K562 (cell line): ENCODE measurements around the gene ONECUT1. TPM values are rescaled to one million over a fixed set of nuclear protein-coding genes. Genes with fewer than 3 reads are reported as not detected.

Experiments used
- ATAC-seq: fragments of 200-7000 bp; cut with Tn5 transposase; 3 replicates; pipeline ENCODE4 v1.9.1; 2020; ENCODE audit warnings: moderate library complexity
- BruUV-seq: library from RNA; stranded (reverse); fragments of 400-500 nt; replicated peaks from 2 replicates; lab custom pipeline; 2021; lab: Mats Ljungman, UMichigan
- CTCF ChIA-PET: fragments of 300-600 bp; formaldehyde crosslinking; extraction: SDS; loops from one replicate; lab custom pipeline; 2021; ENCODE audit warnings: low intra/inter-chr PET ratio; lab: Yijun Ruan, JAX
- POLR2A ChIA-PET: fragments of 300-600, 350-650 bp; sonication (Branson Sonifier 250); formaldehyde crosslinking; extraction: SDS; loops from one replicate; lab custom pipeline; 2021; ENCODE audit warnings: antibody characterized with exemption, inconsistent platforms; lab: Yijun Ruan, JAX
- DNase-seq, 4 experiments: peaks; one replicate each; pipeline versions ENCODE4 v3.0.0 to v3.0.0-alpha.2; 2011 to 2018; ENCODE audit warnings: low spot score in 3 of 4, mixed read lengths in 3 of 4; ENCODE audit errors: extremely low read depth in 1 of 4
- FAIRE-seq: peaks from 2 replicates; lab custom pipeline; 2011; peaks lifted over from hg19 to GRCh38; lab: Jason Lieb, UNC
- H2AFZ ChIP-seq: 2 replicates; pipeline ENCODE4 v1.6.0; 2011; ENCODE audit warnings: low read depth, low read length, control low read depth, inconsistent platforms
- H3K27ac ChIP-seq: fragments of 200-600 bp; 3 replicates; pipeline ENCODE4 v1.8.0; 2011; ENCODE audit warnings: low read depth, mild to moderate bottlenecking, control low read depth, inconsistent platforms, low read length, moderate library complexity, mixed read lengths; ENCODE audit errors: extremely low read depth
- H3K27me3 ChIP-seq, 2 experiments: fragments of 300-600 bp in 1 of 2; 2 replicates in 1 of 2; 3 replicates in 1 of 2; pipeline versions ENCODE4 v1.6.0 to v1.8.0; 2011; ENCODE audit warnings: inconsistent platforms in 2 of 2, low read length in 2 of 2, mild to moderate bottlenecking in 1 of 2, mixed read lengths in 1 of 2, moderate library complexity in 1 of 2; ENCODE audit not compliant: control insufficient read depth in 2 of 2, insufficient read depth in 2 of 2
- H3K36me3 ChIP-seq: fragments of 300-600 bp; 3 replicates; pipeline ENCODE4 v1.8.0; 2011; ENCODE audit warnings: mild to moderate bottlenecking, low read length, inconsistent platforms; ENCODE audit not compliant: control insufficient read depth, insufficient read depth
- H3K4me1 ChIP-seq, 2 experiments: fragments of 200-600 bp in 1 of 2; replicated peaks in 1 of 2; 2 replicates in 1 of 2; 3 replicates in 1 of 2; pipeline versions ENCODE4 v1.5.1 to v1.8.0; 2011; ENCODE audit warnings: inconsistent platforms in 2 of 2, low read length in 2 of 2, mild to moderate bottlenecking in 1 of 2, mixed read lengths in 1 of 2, moderate library complexity in 1 of 2; ENCODE audit not compliant: control insufficient read depth in 2 of 2, insufficient read depth in 2 of 2
- H3K4me2 ChIP-seq: 2 replicates; pipeline ENCODE4 v1.6.1; 2011; ENCODE audit warnings: low read length, control low read depth, inconsistent platforms, mixed read lengths; ENCODE audit not compliant: insufficient read depth
- H3K4me3 ChIP-seq: fragments of 200-600 bp; sonication (generic), shearing (Covaris generic); 2 replicates; pipeline ENCODE4 v1.5.1; 2016; ENCODE audit warnings: control low read depth, inconsistent platforms
- H3K79me2 ChIP-seq: fragments of 200-600 bp; 3 replicates; pipeline ENCODE4 v1.8.0; 2011; ENCODE audit warnings: low read length, inconsistent platforms; ENCODE audit not compliant: control insufficient read depth, insufficient read depth
- H3K9ac ChIP-seq, 2 experiments: 2 replicates each; pipeline versions ENCODE4 v1.6.0 to v1.6.1; 2011; ENCODE audit warnings: low read depth in 2 of 2, low read length in 2 of 2, control low read depth in 1 of 2, inconsistent platforms in 1 of 2, mild to moderate bottlenecking in 1 of 2, mixed read lengths in 1 of 2; ENCODE audit not compliant: insufficient read depth in 1 of 2
- H3K9me1 ChIP-seq: one replicate; pipeline ENCODE4 v1.6.0; 2011; ENCODE audit warnings: inconsistent platforms, mild to moderate bottlenecking, low read length, moderate library complexity; ENCODE audit not compliant: control insufficient read depth, insufficient read depth
- H3K9me3 ChIP-seq: replicated peaks from 2 replicates; pipeline ENCODE4 v1.5.1; 2011; ENCODE audit warnings: low read depth, low read length, inconsistent platforms; ENCODE audit not compliant: control insufficient read depth, insufficient read depth
- H4K20me1 ChIP-seq: replicated peaks from 2 replicates; pipeline ENCODE4 v1.6.1; 2011; ENCODE audit warnings: low read length, inconsistent platforms, mixed read lengths; ENCODE audit not compliant: control insufficient read depth, insufficient read depth
- DMBX1 ChIP-seq: fragments of 250-450 bp; sonication (Bioruptor Pico); IDR thresholded peaks from 2 replicates; pipeline ENCODE4 v1.8.0; 2022; ENCODE audit warnings: inconsistent platforms, mild to moderate bottlenecking, moderate library complexity, borderline replicate concordance
- DNMT1 ChIP-seq: fragments of 450-650 bp; IDR thresholded peaks from 2 replicates; pipeline ENCODE4 v1.6.1; 2016; ENCODE audit warnings: antibody characterized with exemption, mild to moderate bottlenecking
- E2F6 ChIP-seq, 2 experiments: IDR thresholded peaks; 2 replicates each; pipeline ENCODE4 v1.6.1; 2011; ENCODE audit warnings: borderline replicate concordance in 1 of 2, control low read depth in 1 of 2, low read depth in 1 of 2, low read length in 1 of 2, mild to moderate bottlenecking in 1 of 2, mixed read lengths in 1 of 2, moderate library complexity in 1 of 2; ENCODE audit not compliant: insufficient read depth in 1 of 2, insufficient read length in 1 of 2, poor library complexity in 1 of 2, severe bottlenecking in 1 of 2; ENCODE audit errors: extremely low read depth in 1 of 2
- EP400 ChIP-seq: fragments of 450-650 bp; IDR thresholded peaks from 2 replicates; pipeline ENCODE4 v1.6.1; 2017; ENCODE audit warnings: antibody characterized with exemption, mild to moderate bottlenecking, moderate library complexity
- MAFF ChIP-seq: IDR thresholded peaks from 2 replicates; pipeline ENCODE4 v1.6.1; 2012; ENCODE audit warnings: low read length, improper control_type of control experiment
- NFIC ChIP-seq: fragments of 450-650 bp; IDR thresholded peaks from 2 replicates; pipeline ENCODE4 v1.6.1; 2017; ENCODE audit warnings: mild to moderate bottlenecking, inconsistent platforms
- PHB ChIP-seq: fragments of 250-450 bp; sonication (Bioruptor Pico); IDR thresholded peaks from 2 replicates; pipeline ENCODE4 v1.5.0; 2021
- RBM34 ChIP-seq: fragments of 200-400 bp; formaldehyde crosslinking; IDR thresholded peaks from 2 replicates; pipeline ENCODE4 v1.6.1; 2018; ENCODE audit warnings: low read length, borderline replicate concordance; ENCODE audit not compliant: insufficient read depth
- RFX1 ChIP-seq: fragments of 450-650 bp; IDR thresholded peaks from 2 replicates; pipeline ENCODE4 v1.6.1; 2016; ENCODE audit warnings: mild to moderate bottlenecking, moderate library complexity
- SMAD2 ChIP-seq: fragments of 150-350 bp; IDR thresholded peaks from 2 replicates; pipeline ENCODE4 v1.6.1; 2014; ENCODE audit warnings: low read depth, mild to moderate bottlenecking, low read length
- TAF7 ChIP-seq: fragments of 450-650 bp; IDR thresholded peaks from 2 replicates; pipeline ENCODE4 v1.6.1; 2016; ENCODE audit warnings: missing genetic modification characterization, missing compliant biosample characterization
- TSHZ1 ChIP-seq: fragments of 250-450 bp; sonication (Bioruptor Pico); IDR thresholded peaks from 2 replicates; pipeline ENCODE4 v1.4.0; 2020; ENCODE audit warnings: mild to moderate bottlenecking, moderate library complexity
- ZBTB7A ChIP-seq: IDR thresholded peaks from 2 replicates; pipeline ENCODE4 v1.6.1; 2011; ENCODE audit warnings: low read depth, mild to moderate bottlenecking, low read length, moderate library complexity, borderline replicate concordance; ENCODE audit not compliant: control insufficient read depth
- ZNF212 ChIP-seq: fragments of 450-650 bp; formaldehyde crosslinking; IDR thresholded peaks from 2 replicates; pipeline ENCODE4 v1.4.0; 2020; ENCODE audit warnings: mild to moderate bottlenecking
- ZNF561 ChIP-seq: fragments of 450-650 bp; formaldehyde crosslinking; conservative IDR thresholded peaks from 2 replicates; pipeline ENCODE4 v1.4.0; 2020; ENCODE audit warnings: mild to moderate bottlenecking, moderate library complexity
- ZSCAN32 ChIP-seq: fragments of 450-650 bp; formaldehyde crosslinking; IDR thresholded peaks from 2 replicates; pipeline ENCODE4 v1.4.0; 2020; ENCODE audit warnings: mild to moderate bottlenecking, moderate library complexity
- WGBS: fragments of 100-300 bp; shearing (Covaris generic); methylation state at CpG from one replicate; pipeline ENCODE4 v1.1.6; 2016; ENCODE audit warnings: low coverage, mixed read lengths; ENCODE audit not compliant: insufficient coverage; ENCODE audit errors: missing lambda C conversion rate; 5-methylcytosine and 5-hydroxymethylcytosine counted together
- in situ Hi-C: fragments of 300-500 bp; cut with MboI; formaldehyde crosslinking; loops from 4 replicates; pipeline ENCODE4 v1.15.0; 2018; ENCODE audit warnings: inconsistent platforms, mixed read lengths
- intact Hi-C: fragments of 100-400 bp; cut with micrococcal nuclease; formaldehyde crosslinking; loops from 2 replicates; pipeline ENCODE4 v1.14.2; 2022
- polyA plus RNA-seq, 8 experiments: library from polyadenylated mRNA; depleted of rRNA in 4 of 8; stranded (reverse) in 5 of 8; unstranded in 3 of 8; fragments of >200 nt; fragmentation: Nextera tagmentation in 2 of 8; fragmentation: Illumina TruSeq in 1 of 8; extraction: Ambion mirVana in 2 of 8; extraction: Trizol in 1 of 8; gene quantifications; 2 replicates each; pipeline versions ENCODE4 v1.2.1 to v1.2.3, GENCODE V29; 2011 to 2014; ENCODE audit warnings: inconsistent platforms in 1 of 8, missing spikeins in 1 of 8
- total RNA-seq, 7 experiments: library from RNA; depleted of rRNA in 6 of 7; stranded (reverse); fragments of >200 nt in 6 of 7; fragmentation: Illumina TruSeq in 2 of 7; extraction: Trizol in 2 of 7; gene quantifications; 2 replicates each; pipeline versions ENCODE4 v1.2.1 to v1.2.3, GENCODE V29; 2011 to 2021; ENCODE audit warnings: low replicate concordance in 1 of 7

Gene ONECUT1
- total and polyA plus RNA-seq, 9 of the 15 experiments (the other 6 are each of a cell fraction or from before 2014, with no cell fraction given): not detected

- Histone ChIP-seq H3K27me3 (peaks cover 3 to 32% of the 10 kb centered on the region in 2 experiments; a peak in 3 of 5 replicates), H3K36me3 (no peaks in the 10 kb centered on the region), H4K20me1 (no peaks in the 10 kb centered on the region), H3K4me1 (peaks cover 0 to 28% of the 10 kb centered on the region in 2 experiments; a peak in 2 of 5 replicates), H3K9me3 (no peaks in the 10 kb centered on the region), H3K4me2 (no peak overlapping the region), H3K27ac (no peak overlapping the region), H2AFZ (no peak overlapping the region), H3K9ac (no peak overlapping the region), H3K4me3 (no peak overlapping the region), H3K79me2 (no peaks in the 10 kb centered on the region), H3K9me1 (no peaks in the 10 kb centered on the region)
- POLR2A ChIA-PET: interaction anchor here (0.5 kb wide), 1 partner anchor 1026 kb away, joined by 3 read pairs; no protein-coding TSS in a partner anchor
- FAIRE-seq: no peak
- ATAC-seq: no peak
- BruUV-seq: no TSS peak
- 0% methylated on average over 26 of the region's 27 CpGs for WGBS
- intact Hi-C loops (no loop called here), in situ Hi-C loops (no loop called here)
- no peak for DNase-seq
- CTCF ChIA-PET: no interaction called here
- TF ChIP-seq E2F6 (IDR thresholded peaks at IDR 0.05; ENCODE audit: borderline replicate concordance in 1 of 2, extremely low read depth in 1 of 2, insufficient read depth in 1 of 2, insufficient read length in 1 of 2, low read depth in 1 of 2, low read length in 1 of 2, poor library complexity in 1 of 2, severe bottlenecking in 1 of 2) (no peak), ZNF561 (CRISPR knock-in tag) (no peak), DNMT1 (no peak), ZSCAN32 (CRISPR knock-in tag) (no peak), RFX1 (no peak), ZBTB7A (no peak), NFIC (no peak), EP400 (no peak), ZNF212 (CRISPR knock-in tag) (no peak), TAF7 (tag) (no peak), PHB (CRISPR knock-in tag) (no peak), TSHZ1 (CRISPR knock-in tag) (no peak), SMAD2 (no peak), DMBX1 (CRISPR knock-in tag) (no peak), MAFF (no peak), RBM34 (no peak)
Measured at GRCh38 chr15:52785672-52786406, 4.3 kb downstream of the ONECUT1 start.
